Heart left ventricle (tissue), 13 donors: ENCODE measurements around the gene RHCG.

Experiments
- POLR2A ChIP-seq, 2 donors: fragments of 450-650 bp; IDR thresholded peaks; one replicate each; pipeline ENCODE4 v1.6.1; 2017; ENCODE audit warnings: antibody characterized with exemption in 2 of 2, mild to moderate bottlenecking in 2 of 2, moderate library complexity in 2 of 2
- TF ChIP-seq, protein P1 (sequence below), 12 donors: fragments of 200-600 bp; sonication (generic) in 4 of 12; IDR thresholded peaks; one replicate each; pipeline versions ENCODE4 v1.5.0 to v1.8.0; 2018 to 2022; ENCODE audit warnings: antibody characterized with exemption in 12 of 12, mild to moderate bottlenecking in 5 of 12
- donor health status: ischemic (EF 13 %, LVEDD 7.1; RV severe dilation, severe dysfunction).
- donor health status: DM: no; HTN: yes; CAD: no.
- donor health status: DM: no; HTN: no; CAD: no.
- donor health status: ischemic (EF 25% LVEDD 6.9; RV normal size, moderate dysfunction).
- donor health status: ischemic (EF 25% LVEDD 5.7; RV mildly dilated, moderate dysfunction).
- donor health status: ischemic (EF 35%, LVEDD 5.7; RV mildly dilated, moderate dysfunction).
- donor health status: nonischemic (EF 11% LVEDD 7.7; RV severe dilation, severe dysfunction).
- donor health status: DM: yes; HTN: yes; CAD: no.
- donor health status: PGD.
- donor health status: ischemic (EF 29% LVEDD 5.4; RV normal size, mild dysfunction).
- donor health status: nonischemic (EF 23%, LVEDD 6.1; RV moderate dilation, normal function).

DNA sequence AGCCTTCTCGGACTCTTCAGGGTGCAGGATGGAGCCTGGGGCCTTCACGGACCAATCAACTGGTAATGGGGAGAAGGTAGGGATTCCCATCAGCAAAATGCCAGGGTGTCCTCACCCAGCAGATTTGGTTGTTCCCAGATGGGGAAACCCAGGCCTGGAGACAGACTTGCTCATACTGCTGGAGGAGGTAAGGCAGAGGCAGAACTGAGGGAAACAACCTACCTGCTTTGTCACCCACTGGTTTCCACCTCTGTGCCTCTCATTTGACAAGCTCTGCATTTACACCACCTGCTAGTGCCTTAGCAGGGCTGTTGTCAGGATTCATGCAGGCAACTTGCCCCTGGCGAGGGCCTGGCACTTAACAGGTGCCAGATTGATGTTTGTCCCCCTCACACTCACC lies 15.9 kb downstream of the RHCG start:
- TF ChIP-seq, protein P1, sequence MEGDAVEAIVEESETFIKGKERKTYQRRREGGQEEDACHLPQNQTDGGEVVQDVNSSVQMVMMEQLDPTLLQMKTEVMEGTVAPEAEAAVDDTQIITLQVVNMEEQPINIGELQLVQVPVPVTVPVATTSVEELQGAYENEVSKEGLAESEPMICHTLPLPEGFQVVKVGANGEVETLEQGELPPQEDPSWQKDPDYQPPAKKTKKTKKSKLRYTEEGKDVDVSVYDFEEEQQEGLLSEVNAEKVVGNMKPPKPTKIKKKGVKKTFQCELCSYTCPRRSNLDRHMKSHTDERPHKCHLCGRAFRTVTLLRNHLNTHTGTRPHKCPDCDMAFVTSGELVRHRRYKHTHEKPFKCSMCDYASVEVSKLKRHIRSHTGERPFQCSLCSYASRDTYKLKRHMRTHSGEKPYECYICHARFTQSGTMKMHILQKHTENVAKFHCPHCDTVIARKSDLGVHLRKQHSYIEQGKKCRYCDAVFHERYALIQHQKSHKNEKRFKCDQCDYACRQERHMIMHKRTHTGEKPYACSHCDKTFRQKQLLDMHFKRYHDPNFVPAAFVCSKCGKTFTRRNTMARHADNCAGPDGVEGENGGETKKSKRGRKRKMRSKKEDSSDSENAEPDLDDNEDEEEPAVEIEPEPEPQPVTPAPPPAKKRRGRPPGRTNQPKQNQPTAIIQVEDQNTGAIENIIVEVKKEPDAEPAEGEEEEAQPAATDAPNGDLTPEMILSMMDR (IDR thresholded peaks at IDR 0.05): no peak
- no peak for TF ChIP-seq POLR2A (IDR thresholded peaks at IDR 0.05)
